Tibial nerve (tissue), 3 donors: Measurements from ENCODE around the gene CREB3L4.

Experiments used
- CTCF ChIP-seq, 5 experiments: fragments of 200-600 bp in 3 of 5; fragments of 450-650 bp in 2 of 5; sonication (generic) in 3 of 5; IDR thresholded peaks; one replicate each; pipeline ENCODE4 v1.5.1; 2016 to 2019; ENCODE audit warnings: antibody characterized with exemption in 5 of 5, mild to moderate bottlenecking in 3 of 5, moderate library complexity in 2 of 5
- POLR2A ChIP-seq, 2 donors: fragments of 450-650 bp; IDR thresholded peaks; one replicate each; pipeline ENCODE4 v1.6.1; 2017; ENCODE audit warnings: antibody characterized with exemption in 2 of 2, mild to moderate bottlenecking in 2 of 2, moderate library complexity in 2 of 2

DNA sequence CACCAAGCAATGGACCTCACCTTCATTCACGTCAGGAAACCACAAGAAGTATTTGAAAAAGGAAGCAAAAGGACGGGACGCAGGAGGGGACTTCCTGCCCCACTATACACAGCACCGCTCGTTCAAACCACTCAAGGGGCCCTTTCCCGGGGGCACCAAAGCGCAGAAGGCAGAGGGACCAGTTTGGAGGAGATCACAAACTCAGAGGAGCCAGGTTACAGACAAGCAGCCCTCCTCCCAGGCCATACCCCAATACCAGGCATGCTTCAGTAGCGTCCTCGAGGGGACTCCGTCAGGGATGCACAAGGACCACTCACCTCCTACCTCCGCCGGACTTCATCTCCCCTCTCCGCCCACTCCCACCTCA, 10.0 kb upstream of the CREB3L4 start:
- TF ChIP-seq CTCF (IDR thresholded peaks at IDR 0.05): no peak
- no peak for TF ChIP-seq POLR2A (IDR thresholded peaks at IDR 0.05)
